Esophagus mucosa (tissue), 1 donor: ENCODE measurements around the gene TXNDC15. TPM values are rescaled to one million over a fixed set of nuclear protein-coding genes. Genes with fewer than 3 reads are reported as not detected.
"Not testable (repeated sequence)": the region's sequence is repeated elsewhere in the genome, so short reads cannot be mapped to it uniquely, and the experiment has no call there.

Experiments used
- ATAC-seq: fragments of 200-7000 bp; cut with Tn5 transposase; one replicate; pipeline ENCODE4 v1.9.1; 2020
- total RNA-seq: library from RNA; stranded (reverse); gene quantifications from one replicate; pipeline ENCODE4 v1.2.4, GENCODE V29; 2023
- donor health status: DM: yes; HTN: yes; CAD: no.

Gene TXNDC15
- total RNA-seq, 1 donor from 2014 or later, result 16.7 TPM

- ATAC-seq, result no peak
Observed at GRCh38 chr5:134878403-134878802, 4.2 kb downstream of the TXNDC15 start.

- no peak for ATAC-seq
Observed at GRCh38 chr5:134879456-134879855, 5.3 kb downstream of the TXNDC15 start.

GRCh38 chr5:134880937-134881336 lies 6.8 kb downstream of the TXNDC15 start:
- not testable (repeated sequence) for ATAC-seq

GRCh38 chr5:134881711-134882110 lies 7.5 kb downstream of the TXNDC15 start:
- ATAC-seq, result not testable (repeated sequence)

- no peak for ATAC-seq
Observed at GRCh38 chr5:134887593-134888159, 13.5 kb downstream of the TXNDC15 start.

GRCh38 chr5:134889335-134889734 lies 15.2 kb downstream of the TXNDC15 start:
- no peak for ATAC-seq

- no peak for ATAC-seq
Observed at GRCh38 chr5:134891473-134891872, 17.3 kb downstream of the TXNDC15 start.

- ATAC-seq, result no peak
Observed at GRCh38 chr5:134892282-134892681, 18.1 kb downstream of the TXNDC15 start.

- ATAC-seq, result no peak
Observed at GRCh38 chr5:134892926-134893325, 18.8 kb downstream of the TXNDC15 start.

GRCh38 chr5:134893748-134894505 lies 19.8 kb downstream of the TXNDC15 start:
- no peak for ATAC-seq

GRCh38 chr5:134902071-134902801 lies 28.1 kb downstream of the TXNDC15 start:
- ATAC-seq, result no peak

GRCh38 chr5:134904610-134905245 lies 30.6 kb downstream of the TXNDC15 start, which contains the start of gene PCBD2:
Gene PCBD2 (plus strand): TSS chr5:134905131. CDS start chr5:134905140, 9 bp downstream.
- peak; percentile 94 for ATAC-seq

GRCh38 chr5:134905246-134905996 lies 31.2 kb downstream of the TXNDC15 start:
- peak; percentile 0 for ATAC-seq

GRCh38 chr5:134906811-134907210 lies 32.6 kb downstream of the TXNDC15 start:
- ATAC-seq, result no peak

GRCh38 chr5:134910752-134911151 lies 36.6 kb downstream of the TXNDC15 start:
- ATAC-seq, result not testable (repeated sequence)

GRCh38 chr5:134911285-134912206 lies 37.4 kb downstream of the TXNDC15 start:
- no peak for ATAC-seq

GRCh38 chr5:134913254-134913653 lies 39.1 kb downstream of the TXNDC15 start:
- ATAC-seq, result no peak

GRCh38 chr5:134913795-134914194 lies 39.6 kb downstream of the TXNDC15 start:
- no peak for ATAC-seq

GRCh38 chr5:134917070-134917815 lies 43.1 kb downstream of the TXNDC15 start:
- ATAC-seq, result no peak

- ATAC-seq, result no peak
Observed at GRCh38 chr5:134918861-134919260, 44.7 kb downstream of the TXNDC15 start.
